Measurements from ENCODE around the gene PRDM7. TPM values are rescaled to one million over a fixed set of nuclear protein-coding genes. Genes with fewer than 3 reads are reported as not detected.
"Not testable (repeated sequence)": the region's sequence is repeated elsewhere in the genome, so short reads cannot be mapped to it uniquely, and the experiment has no call there.

The PRDM7 gene
- total RNA-seq, 1 experiment from 2014 or later, result not detected

- H3K79me2 ChIP-seq (ENCODE audit: low read length), result no peaks in the 10 kb centered on the region
- no peaks in the 10 kb centered on the region for H3F3A ChIP-seq (ENCODE audit: low read length, unreplicated experiment)
- H3K9me2 ChIP-seq (replicated peaks; ENCODE audit: low read length), result no peaks in the 10 kb centered on the region
- no peak overlapping the region for H3K27ac ChIP-seq (ENCODE audit: low read length)
- no peaks in the 10 kb centered on the region for H3K4me1 ChIP-seq (ENCODE audit: insufficient read depth, low read length)
- ATAC-seq (no peak), DNase-seq (no peak)
- H3K36me3 ChIP-seq (ENCODE audit: low read depth, low read length), result no peaks in the 10 kb centered on the region
- POLR2A ChIA-PET (ENCODE audit: unreplicated experiment), result no interaction called here
- TF ChIP-seq CTCF (conservative IDR thresholded peaks at IDR 0.05; ENCODE audit: low read depth, low read length) (no peak), EZH2 (IDR thresholded peaks at IDR 0.05; ENCODE audit: low read length, unreplicated experiment) (no peak)
- H3K9me3 ChIP-seq (ENCODE audit: low read length), result no peaks in the 10 kb centered on the region
- H2AFZ ChIP-seq (ENCODE audit: low read length), result no peak overlapping the region
- CTCF ChIA-PET, result no interaction called here
- no TSS peak for BruUV-seq (replicated peaks)
- no peak overlapping the region for H3K4me3 ChIP-seq (ENCODE audit: low read length)
- H3K27me3 ChIP-seq (ENCODE audit: low read length), result no peaks in the 10 kb centered on the region
- no peaks in the 10 kb centered on the region for H4K20me1 ChIP-seq (ENCODE audit: low read length)
- no peak overlapping the region for H3K9ac ChIP-seq (ENCODE audit: low read length)
- no peak overlapping the region for H3K4me2 ChIP-seq (ENCODE audit: low read length)
- intact Hi-C loops (cut with micrococcal nuclease), result no loop called here
Observed at GRCh38 chr16:90009172-90009899, 67.8 kb downstream of the PRDM7 start.

GRCh38 chr16:90008708-90009145 lies 68.4 kb downstream of the PRDM7 start:
- no peaks in the 10 kb centered on the region for H3K79me2 ChIP-seq (ENCODE audit: low read length)
- intact Hi-C loops (cut with micrococcal nuclease), result no loop called here
- DNase-seq (no peak), ATAC-seq (no peak)
- BruUV-seq (replicated peaks), result no TSS peak
- no peaks in the 10 kb centered on the region for H3F3A ChIP-seq (ENCODE audit: low read length, unreplicated experiment)
- no peak for TF ChIP-seq CTCF (conservative IDR thresholded peaks at IDR 0.05; ENCODE audit: low read depth, low read length)
- no peaks in the 10 kb centered on the region for H3K9me2 ChIP-seq (replicated peaks; ENCODE audit: low read length)
- no peak overlapping the region for H3K4me3 ChIP-seq (ENCODE audit: low read length)
- ChIA-PET POLR2A (ENCODE audit: unreplicated experiment) (no interaction called here), CTCF (no interaction called here)
- H3K4me2 ChIP-seq (ENCODE audit: low read length), result no peak overlapping the region
- H3K9ac ChIP-seq (ENCODE audit: low read length), result no peak overlapping the region
- no peaks in the 10 kb centered on the region for H3K36me3 ChIP-seq (ENCODE audit: low read depth, low read length)
- H4K20me1 ChIP-seq (ENCODE audit: low read length), result no peaks in the 10 kb centered on the region
- no peaks in the 10 kb centered on the region for H3K4me1 ChIP-seq (ENCODE audit: insufficient read depth, low read length)
- no peaks in the 10 kb centered on the region for H3K9me3 ChIP-seq (ENCODE audit: low read length)
- no peak overlapping the region for H3K27ac ChIP-seq (ENCODE audit: low read length)
- H3K27me3 ChIP-seq (ENCODE audit: low read length), result no peaks in the 10 kb centered on the region
- no peak overlapping the region for H2AFZ ChIP-seq (ENCODE audit: low read length)

DNA sequence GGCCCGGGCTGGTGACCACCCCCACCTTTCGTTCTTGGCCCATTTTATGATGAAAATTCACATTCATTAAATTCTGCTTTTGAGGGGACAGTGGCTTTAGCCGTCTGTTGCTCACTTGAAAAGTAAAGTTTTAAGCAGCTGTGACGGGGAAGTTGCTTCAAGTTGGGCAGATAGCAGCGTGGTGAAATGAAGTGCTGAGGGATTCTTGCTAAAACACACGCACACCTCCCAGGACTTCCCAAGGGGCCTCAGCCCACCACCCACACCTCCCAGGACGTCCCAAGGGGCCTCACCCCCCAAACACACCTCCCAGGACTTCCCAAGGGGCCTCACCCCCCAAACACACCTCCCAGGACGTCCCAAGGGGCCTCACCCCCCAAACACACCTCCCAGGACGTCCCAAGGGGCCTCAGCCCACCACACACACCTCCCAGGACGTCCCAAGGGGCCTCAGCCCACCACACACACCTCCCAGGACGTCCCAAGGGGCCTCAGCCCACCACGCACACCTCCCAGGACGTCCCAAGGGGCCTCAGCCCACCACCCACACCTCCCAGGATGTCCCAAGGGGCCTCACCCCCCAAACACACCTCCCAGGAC lies 69.4 kb downstream of the PRDM7 start:
- H3K4me2 ChIP-seq (ENCODE audit: low read length); H3K4me1 ChIP-seq (ENCODE audit: insufficient read depth, low read length); H3K9me2 ChIP-seq (replicated peaks; ENCODE audit: low read length); H4K20me1 ChIP-seq (ENCODE audit: low read length); intact Hi-C loops (cut with micrococcal nuclease); ATAC-seq; H3F3A ChIP-seq (ENCODE audit: low read length, unreplicated experiment); H3K27me3 ChIP-seq (ENCODE audit: low read length); H3K36me3 ChIP-seq (ENCODE audit: low read depth, low read length); H3K79me2 ChIP-seq (ENCODE audit: low read length); H3K4me3 ChIP-seq (ENCODE audit: low read length); BruUV-seq (replicated peaks); DNase-seq; H3K9ac ChIP-seq (ENCODE audit: low read length); H3K27ac ChIP-seq (ENCODE audit: low read length); H3K9me3 ChIP-seq (ENCODE audit: low read length); CTCF ChIA-PET; H2AFZ ChIP-seq (ENCODE audit: low read length); POLR2A ChIA-PET (ENCODE audit: unreplicated experiment): not testable (repeated sequence)
